HEK293 (cell line): ENCODE measurements around the gene RDX.

ENCODE experiments used
- CTCF ChIA-PET: fragments of 350-600 bp; formaldehyde crosslinking; extraction: SDS; loops from one replicate; lab custom pipeline; 2021; ENCODE audit warnings: antibody characterized with exemption; lab: Yijun Ruan, JAX
- POLR2A ChIA-PET: fragments of 300-600 bp; formaldehyde crosslinking; extraction: SDS; loops from one replicate; lab custom pipeline; 2020; ENCODE audit warnings: antibody characterized with exemption, inconsistent platforms; lab: Yijun Ruan, JAX
- H3K27ac ChIP-seq: fragments of 200-500 bp; sonication (Bioruptor generic); 2 replicates; pipeline ENCODE4 v1.5.1; 2014; ENCODE audit warnings: low read depth, low read length, control low read depth, inconsistent platforms; ENCODE audit errors: extremely low read depth
- H3K36me3 ChIP-seq, 2 experiments: fragments of 200-500 bp in 1 of 2; sonication (Bioruptor generic) in 1 of 2; 1 replicate in 1 of 2; 2 replicates in 1 of 2; pipeline ENCODE4 v1.5.1; 2014 to 2017; ENCODE audit warnings: inconsistent platforms in 2 of 2, low read length in 2 of 2; ENCODE audit not compliant: control insufficient read depth in 2 of 2, insufficient read depth in 1 of 2
- H3K4me1 ChIP-seq: fragments of 200-500 bp; sonication (Bioruptor generic); 2 replicates; pipeline ENCODE4 v1.5.1; 2014; ENCODE audit warnings: mild to moderate bottlenecking, low read length, inconsistent platforms; ENCODE audit not compliant: control insufficient read depth, insufficient read depth
- H3K4me3 ChIP-seq: 2 replicates; pipeline ENCODE4 v1.5.1; 2011; ENCODE audit warnings: low read depth, mild to moderate bottlenecking, control low read depth, low read length, moderate library complexity
- H3K9me3 ChIP-seq: fragments of 200-500 bp; sonication (Bioruptor generic); 2 replicates; pipeline ENCODE4 v1.5.1; 2014; ENCODE audit warnings: low read depth, low read length, inconsistent platforms; ENCODE audit not compliant: control insufficient read depth, insufficient read depth
- BCL11B ChIP-seq: fragments of 450-650 bp; formaldehyde crosslinking; IDR thresholded peaks from 2 replicates; pipeline ENCODE4 v1.5.1; 2016; ENCODE audit warnings: low read depth, missing biosample characterization, missing genetic modification characterization
- OSR2 ChIP-seq: fragments of 450-650 bp; formaldehyde crosslinking; IDR thresholded peaks from 2 replicates; pipeline ENCODE4 v1.5.1; 2016; ENCODE audit warnings: missing biosample characterization, missing genetic modification characterization
- PRDM1 ChIP-seq: fragments of 450-650 bp; formaldehyde crosslinking; IDR thresholded peaks from 2 replicates; pipeline ENCODE4; 2016; ENCODE audit warnings: missing biosample characterization, missing genetic modification characterization
- SCRT2 ChIP-seq: fragments of 450-650 bp; formaldehyde crosslinking; IDR thresholded peaks from 2 replicates; pipeline ENCODE4 v1.5.1; 2016; ENCODE audit warnings: missing biosample characterization, missing genetic modification characterization
- SP7 ChIP-seq: fragments of 450-650 bp; formaldehyde crosslinking; IDR thresholded peaks from 2 replicates; pipeline ENCODE4 v1.5.1; 2016; ENCODE audit warnings: missing biosample characterization, missing genetic modification characterization
- ZBTB21 ChIP-seq: fragments of 450-650 bp; formaldehyde crosslinking; IDR thresholded peaks from 2 replicates; pipeline ENCODE4 v1.5.1; 2017; ENCODE audit warnings: missing biosample characterization, missing genetic modification characterization
- ZEB2 ChIP-seq: fragments of 450-650 bp; formaldehyde crosslinking; IDR thresholded peaks from 2 replicates; pipeline ENCODE4 v1.5.1; 2016; ENCODE audit warnings: missing biosample characterization, missing genetic modification characterization
- ZFP41 ChIP-seq: fragments of 450-650 bp; formaldehyde crosslinking; IDR thresholded peaks from 2 replicates; pipeline ENCODE4 v1.5.1; 2016; ENCODE audit warnings: missing biosample characterization, missing genetic modification characterization, borderline replicate concordance
- ZFP69B ChIP-seq: fragments of 450-650 bp; formaldehyde crosslinking; IDR thresholded peaks from 2 replicates; pipeline ENCODE4 v1.5.1; 2016; ENCODE audit warnings: missing biosample characterization, missing genetic modification characterization
- ZNF112 ChIP-seq: fragments of 450-650 bp; formaldehyde crosslinking; IDR thresholded peaks from 2 replicates; pipeline ENCODE4 v1.5.0; 2017; ENCODE audit warnings: missing biosample characterization, missing genetic modification characterization
- ZNF140 ChIP-seq: fragments of 450-650 bp; formaldehyde crosslinking; IDR thresholded peaks from 2 replicates; pipeline ENCODE4 v1.5.1; 2016; ENCODE audit warnings: missing biosample characterization, missing genetic modification characterization
- ZNF18 ChIP-seq: fragments of 450-650 bp; formaldehyde crosslinking; IDR thresholded peaks from 2 replicates; pipeline ENCODE4 v1.5.1; 2016; ENCODE audit warnings: missing biosample characterization, missing genetic modification characterization
- ZNF26 ChIP-seq: fragments of 450-650 bp; formaldehyde crosslinking; IDR thresholded peaks from 2 replicates; pipeline ENCODE4 v1.5.1; 2016; ENCODE audit warnings: missing biosample characterization, missing genetic modification characterization
- ZNF292 ChIP-seq: fragments of 450-650 bp; formaldehyde crosslinking; IDR thresholded peaks from 2 replicates; pipeline ENCODE4 v1.5.1; 2016; ENCODE audit warnings: low read depth, missing biosample characterization, missing genetic modification characterization, borderline replicate concordance
- ZNF366 ChIP-seq: fragments of 450-650 bp; formaldehyde crosslinking; conservative IDR thresholded peaks from 2 replicates; pipeline ENCODE4 v1.5.1; 2016; ENCODE audit warnings: missing biosample characterization, missing genetic modification characterization
- ZNF449 ChIP-seq: fragments of 450-650 bp; formaldehyde crosslinking; IDR thresholded peaks from 2 replicates; pipeline ENCODE4 v1.5.1; 2017; ENCODE audit warnings: missing biosample characterization, mild to moderate bottlenecking, missing genetic modification characterization, moderate library complexity
- ZNF510 ChIP-seq: fragments of 450-650 bp; formaldehyde crosslinking; IDR thresholded peaks from 2 replicates; pipeline ENCODE4 v1.5.1; 2018; ENCODE audit warnings: mild to moderate bottlenecking, missing genetic modification characterization, missing biosample characterization; ENCODE audit not compliant: insufficient replicate concordance
- ZNF707 ChIP-seq: fragments of 450-650 bp; formaldehyde crosslinking; IDR thresholded peaks from 2 replicates; pipeline ENCODE4 v1.5.1; 2016; ENCODE audit warnings: missing biosample characterization, missing genetic modification characterization
- TF ChIP-seq, protein P1 (sequence below): fragments of 450-650 bp; formaldehyde crosslinking; IDR thresholded peaks from 2 replicates; pipeline ENCODE4 v1.5.1; 2017; ENCODE audit warnings: missing biosample characterization, missing genetic modification characterization
- TF ChIP-seq, protein P2 (sequence below): IDR thresholded peaks from 2 replicates; pipeline ENCODE4 v1.6.1; 2011; ENCODE audit warnings: mild to moderate bottlenecking, low read depth, low read length, borderline replicate concordance
- TF ChIP-seq, protein P3 (sequence below): fragments of 450-650 bp; formaldehyde crosslinking; IDR thresholded peaks from 2 replicates; pipeline ENCODE4 v1.5.1; 2016; ENCODE audit warnings: missing biosample characterization, missing genetic modification characterization
- TF ChIP-seq, protein P4 (sequence below): fragments of 450-650 bp; formaldehyde crosslinking; IDR thresholded peaks from 2 replicates; pipeline ENCODE4 v1.5.1; 2017; ENCODE audit warnings: missing biosample characterization, missing genetic modification characterization

RDX gene

DNA sequence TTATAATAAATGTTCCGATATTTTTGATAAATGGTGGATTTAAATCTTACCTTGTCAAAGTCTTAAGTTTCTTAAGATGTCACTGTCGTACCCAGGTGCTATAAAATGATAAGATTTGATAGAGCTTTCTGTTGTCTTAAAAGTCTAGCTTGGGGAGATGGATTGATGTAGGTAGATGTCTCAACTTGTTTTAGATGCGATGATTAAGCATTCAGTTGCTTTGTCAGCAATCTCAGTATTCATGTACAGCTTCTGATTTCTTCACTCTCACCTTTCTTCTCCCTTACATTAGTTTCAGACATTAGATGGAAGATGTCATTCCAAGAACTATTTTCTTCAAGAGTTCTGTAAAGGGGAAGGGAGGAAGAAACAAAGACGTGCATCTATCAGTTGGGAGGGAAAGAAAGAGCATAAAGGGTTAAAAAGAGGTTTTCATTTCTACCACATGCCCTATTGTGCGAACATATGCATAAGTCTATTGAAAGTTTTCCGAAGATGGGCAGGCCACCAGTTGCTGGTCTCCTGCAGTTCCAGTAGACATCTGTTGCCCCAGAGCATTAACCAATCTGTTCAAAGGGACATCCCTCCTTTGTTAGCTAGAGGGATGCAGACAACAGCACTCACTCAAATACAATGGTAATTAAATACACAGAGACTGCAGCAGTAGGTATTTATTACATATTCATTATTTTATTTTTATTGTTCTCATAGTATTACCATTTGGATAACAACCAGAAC, 164.9 kb downstream of the RDX start (continued):
- TF ChIP-seq ZNF26 (tag by site-specific recombination) (no peak), ZNF510 (no peak), ZFP41 (tag by site-specific recombination) (no peak), ZFP69B (tag by site-specific recombination) (no peak), PRDM1 (peak; percentile 37; the same call in 1 of the 2 replicates), SCRT2 (tag by site-specific recombination) (peak; percentile 90)
- TF ChIP-seq, protein P1, sequence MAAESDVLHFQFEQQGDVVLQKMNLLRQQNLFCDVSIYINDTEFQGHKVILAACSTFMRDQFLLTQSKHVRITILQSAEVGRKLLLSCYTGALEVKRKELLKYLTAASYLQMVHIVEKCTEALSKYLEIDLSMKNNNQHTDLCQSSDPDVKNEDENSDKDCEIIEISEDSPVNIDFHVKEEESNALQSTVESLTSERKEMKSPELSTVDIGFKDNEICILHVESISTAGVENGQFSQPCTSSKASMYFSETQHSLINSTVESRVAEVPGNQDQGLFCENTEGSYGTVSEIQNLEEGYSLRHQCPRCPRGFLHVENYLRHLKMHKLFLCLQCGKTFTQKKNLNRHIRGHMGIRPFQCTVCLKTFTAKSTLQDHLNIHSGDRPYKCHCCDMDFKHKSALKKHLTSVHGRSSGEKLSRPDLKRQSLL = no peak

- H3K4me3 ChIP-seq = no peak overlapping the region
- no peaks in the 10 kb centered on the region for H3K36me3 ChIP-seq
- H3K27ac ChIP-seq = no peak overlapping the region
- ChIA-PET POLR2A (interaction anchor here (0.6 to 1.3 kb wide), 5 partner anchors 15 to 232 kb away, joined by 3 to 8 read pairs (median 3); partner anchors contain the start of gene ZC3H12C), CTCF (interaction anchor here (0.6 to 1.6 kb wide), 3 partner anchors 44 to 301 kb away, joined by 3 to 8 read pairs (median 3); no protein-coding TSS in a partner anchor)
- H3K4me1 ChIP-seq = peaks cover 11% of the 10 kb centered on the region; the same call in 1 of the 2 replicates
- H3K9me3 ChIP-seq = no peaks in the 10 kb centered on the region
- TF ChIP-seq OSR2 (peak; percentile 37; the same call in 1 of the 2 replicates), ZEB2 (tag by site-specific recombination) (0 out of 2 replicates have a peak, but pooled peaks have one; percentile 43), ZBTB21 (peak; percentile 73; the same call in 1 of the 2 replicates), ZNF707 (tag by site-specific recombination) (no peak), ZNF366 (tag by site-specific recombination) (peak; percentile 34; the same call in 1 of the 2 replicates), ZNF292 (tag by site-specific recombination) (no peak), ZNF18 (no peak), BCL11B (tag by site-specific recombination) (no peak), ZNF449 (tag by site-specific recombination) (peak; percentile 81; the same call in 1 of the 2 replicates), SP7 (tag by site-specific recombination) (peak; percentile 54; the same call in 1 of the 2 replicates), ZNF140 (tag by site-specific recombination) (no peak), ZNF112 (no peak)
- TF ChIP-seq, protein P2, sequence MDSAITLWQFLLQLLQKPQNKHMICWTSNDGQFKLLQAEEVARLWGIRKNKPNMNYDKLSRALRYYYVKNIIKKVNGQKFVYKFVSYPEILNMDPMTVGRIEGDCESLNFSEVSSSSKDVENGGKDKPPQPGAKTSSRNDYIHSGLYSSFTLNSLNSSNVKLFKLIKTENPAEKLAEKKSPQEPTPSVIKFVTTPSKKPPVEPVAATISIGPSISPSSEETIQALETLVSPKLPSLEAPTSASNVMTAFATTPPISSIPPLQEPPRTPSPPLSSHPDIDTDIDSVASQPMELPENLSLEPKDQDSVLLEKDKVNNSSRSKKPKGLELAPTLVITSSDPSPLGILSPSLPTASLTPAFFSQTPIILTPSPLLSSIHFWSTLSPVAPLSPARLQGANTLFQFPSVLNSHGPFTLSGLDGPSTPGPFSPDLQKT = no peak
- TF ChIP-seq, protein P3, sequence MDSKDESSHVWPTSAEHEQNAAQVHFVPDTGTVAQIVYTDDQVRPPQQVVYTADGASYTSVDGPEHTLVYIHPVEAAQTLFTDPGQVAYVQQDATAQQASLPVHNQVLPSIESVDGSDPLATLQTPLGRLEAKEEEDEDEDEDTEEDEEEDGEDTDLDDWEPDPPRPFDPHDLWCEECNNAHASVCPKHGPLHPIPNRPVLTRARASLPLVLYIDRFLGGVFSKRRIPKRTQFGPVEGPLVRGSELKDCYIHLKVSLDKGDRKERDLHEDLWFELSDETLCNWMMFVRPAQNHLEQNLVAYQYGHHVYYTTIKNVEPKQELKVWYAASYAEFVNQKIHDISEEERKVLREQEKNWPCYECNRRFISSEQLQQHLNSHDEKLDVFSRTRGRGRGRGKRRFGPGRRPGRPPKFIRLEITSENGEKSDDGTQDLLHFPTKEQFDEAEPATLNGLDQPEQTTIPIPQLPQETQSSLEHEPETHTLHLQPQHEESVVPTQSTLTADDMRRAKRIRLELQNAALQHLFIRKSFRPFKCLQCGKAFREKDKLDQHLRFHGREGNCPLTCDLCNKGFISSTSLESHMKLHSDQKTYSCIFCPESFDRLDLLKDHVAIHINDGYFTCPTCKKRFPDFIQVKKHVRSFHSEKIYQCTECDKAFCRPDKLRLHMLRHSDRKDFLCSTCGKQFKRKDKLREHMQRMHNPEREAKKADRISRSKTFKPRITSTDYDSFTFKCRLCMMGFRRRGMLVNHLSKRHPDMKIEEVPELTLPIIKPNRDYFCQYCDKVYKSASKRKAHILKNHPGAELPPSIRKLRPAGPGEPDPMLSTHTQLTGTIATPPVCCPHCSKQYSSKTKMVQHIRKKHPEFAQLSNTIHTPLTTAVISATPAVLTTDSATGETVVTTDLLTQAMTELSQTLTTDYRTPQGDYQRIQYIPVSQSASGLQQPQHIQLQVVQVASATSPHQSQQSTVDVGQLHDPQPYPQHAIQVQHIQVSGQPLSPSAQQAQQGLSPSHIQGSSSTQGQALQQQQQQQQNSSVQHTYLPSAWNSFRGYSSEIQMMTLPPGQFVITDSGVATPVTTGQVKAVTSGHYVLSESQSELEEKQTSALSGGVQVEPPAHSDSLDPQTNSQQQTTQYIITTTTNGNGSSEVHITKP (tag by site-specific recombination) = peak; percentile 70
- TF ChIP-seq, protein P4, sequence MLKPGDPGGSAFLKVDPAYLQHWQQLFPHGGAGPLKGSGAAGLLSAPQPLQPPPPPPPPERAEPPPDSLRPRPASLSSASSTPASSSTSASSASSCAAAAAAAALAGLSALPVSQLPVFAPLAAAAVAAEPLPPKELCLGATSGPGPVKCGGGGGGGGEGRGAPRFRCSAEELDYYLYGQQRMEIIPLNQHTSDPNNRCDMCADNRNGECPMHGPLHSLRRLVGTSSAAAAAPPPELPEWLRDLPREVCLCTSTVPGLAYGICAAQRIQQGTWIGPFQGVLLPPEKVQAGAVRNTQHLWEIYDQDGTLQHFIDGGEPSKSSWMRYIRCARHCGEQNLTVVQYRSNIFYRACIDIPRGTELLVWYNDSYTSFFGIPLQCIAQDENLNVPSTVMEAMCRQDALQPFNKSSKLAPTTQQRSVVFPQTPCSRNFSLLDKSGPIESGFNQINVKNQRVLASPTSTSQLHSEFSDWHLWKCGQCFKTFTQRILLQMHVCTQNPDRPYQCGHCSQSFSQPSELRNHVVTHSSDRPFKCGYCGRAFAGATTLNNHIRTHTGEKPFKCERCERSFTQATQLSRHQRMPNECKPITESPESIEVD (tag by site-specific recombination) = peak; percentile 4
These were observed 165.7 kb downstream of the RDX start for GRCh38 chr11:110130642-110131238.
